B cell (primary cell): ENCODE results near the gene WDR70. TPM values are rescaled to one million over a fixed set of nuclear protein-coding genes. Genes with fewer than 3 reads are reported as not detected.
"Not testable (repeated sequence)": the region's sequence is repeated elsewhere in the genome, so short reads cannot be mapped to it uniquely, and the experiment has no call there.

Experiments
- ATAC-seq: fragments of 200-7000 bp; cut with Tn5 transposase; one replicate; pipeline ENCODE4 v1.10.0; 2021; ENCODE audit warnings: low read depth, mild to moderate bottlenecking, moderate number of reproducible peaks, moderate library complexity
- CTCF ChIA-PET: fragments of 350-600 bp; sonication (Branson Sonifier 250); formaldehyde crosslinking; loops from one replicate; lab custom pipeline; 2021; ENCODE audit warnings: antibody characterized with exemption, inconsistent platforms; lab: Charles Lee
- POLR2A ChIA-PET: fragments of 350-600 bp; sonication (Branson Sonifier 250); formaldehyde crosslinking; loops from one replicate; lab custom pipeline; 2021; ENCODE audit warnings: antibody characterized with exemption; lab: Charles Lee
- DNase-seq: peaks from one replicate; pipeline ENCODE4 v3.0.0; 2013
- H2AFZ ChIP-seq: 2 replicates; pipeline ENCODE4 v1.6.1; 2012; ENCODE audit warnings: mild to moderate bottlenecking, low read depth, low read length; ENCODE audit not compliant: insufficient read depth, poor library complexity, severe bottlenecking
- H3K27ac ChIP-seq, 2 donors: 1 replicate in 1 of 2; 2 replicates in 1 of 2; pipeline ENCODE4 v1.5.1; 2012 to 2013; ENCODE audit warnings: low read length in 2 of 2, mild to moderate bottlenecking in 2 of 2, moderate library complexity in 1 of 2
- H3K27me3 ChIP-seq, 4 experiments: fragments of 200-600 bp in 1 of 4; sonication (generic) in 1 of 4; replicated peaks in 1 of 4; 1 replicate in 2 of 4; 2 replicates in 2 of 4; pipeline versions ENCODE4 v1.6.1 to v1.7.0; 2013 to 2016; ENCODE audit warnings: low read length in 3 of 4, mild to moderate bottlenecking in 2 of 4, mixed read lengths in 1 of 4, moderate library complexity in 1 of 4; ENCODE audit not compliant: insufficient read depth in 4 of 4, control insufficient read depth in 3 of 4; ENCODE audit errors: control extremely low read depth in 1 of 4
- H3K36me3 ChIP-seq, 2 experiments: replicated peaks in 1 of 2; 1 replicate in 1 of 2; 2 replicates in 1 of 2; pipeline versions ENCODE4 v1.6.1 to v1.7.1; 2013; ENCODE audit warnings: low read length in 1 of 2; ENCODE audit not compliant: insufficient read depth in 2 of 2, control insufficient read depth in 1 of 2; ENCODE audit errors: control extremely low read depth in 1 of 2, extremely low read depth in 1 of 2
- H3K4me1 ChIP-seq, 2 donors: fragments of 200-600 bp in 1 of 2; sonication (generic) in 1 of 2; 1 replicate in 1 of 2; 2 replicates in 1 of 2; pipeline versions ENCODE4 v1.5.1 to v1.6.1; 2013 to 2017; ENCODE audit warnings: low read length in 2 of 2; ENCODE audit not compliant: control insufficient read depth in 2 of 2, insufficient read depth in 2 of 2
- H3K4me2 ChIP-seq: replicated peaks from 2 replicates; pipeline ENCODE3; 2012; ENCODE audit warnings: mild to moderate bottlenecking, low read depth, low read length; ENCODE audit not compliant: poor library complexity, severe bottlenecking
- H3K4me3 ChIP-seq, 5 experiments: fragments of 200-600 bp in 1 of 5; sonication (generic) in 1 of 5; 1 replicate in 3 of 5; 2 replicates in 2 of 5; pipeline versions ENCODE4 v1.5.1 to v1.7.0; 2011 to 2016; ENCODE audit warnings: low read length in 4 of 5, mild to moderate bottlenecking in 4 of 5, low read depth in 2 of 5, control low read depth in 1 of 5, moderate library complexity in 1 of 5; ENCODE audit not compliant: insufficient read depth in 1 of 5; ENCODE audit errors: control extremely low read depth in 1 of 5, extremely low read depth in 1 of 5
- H3K79me2 ChIP-seq: fragments of 200-600 bp; sonication (generic); one replicate; pipeline ENCODE4 v1.6.0; 2016; ENCODE audit warnings: low read length; ENCODE audit not compliant: control insufficient read depth, insufficient read depth
- H3K9ac ChIP-seq: fragments of 200-600 bp; sonication (generic); 2 replicates; pipeline ENCODE4 v1.6.1; 2017; ENCODE audit warnings: mild to moderate bottlenecking, low read length, moderate library complexity
- H3K9me3 ChIP-seq, 3 donors: one replicate each; pipeline versions ENCODE4 v1.6.1 to v1.7.1; 2013; ENCODE audit warnings: low read length in 2 of 3; ENCODE audit not compliant: control insufficient read depth in 2 of 3, insufficient read depth in 1 of 3; ENCODE audit errors: control extremely low read depth in 1 of 3
- H4K20me1 ChIP-seq: 2 replicates; pipeline ENCODE4 v1.6.0; 2012; ENCODE audit warnings: mild to moderate bottlenecking, low read length; ENCODE audit not compliant: insufficient read depth, control insufficient read depth, poor library complexity, severe bottlenecking
- H3K27ac Mint-ChIP-seq: one replicate; pipeline ENCODE4 v1.8.0; 2021; ENCODE audit warnings: mixed read lengths
- H3K27me3 Mint-ChIP-seq: one replicate; pipeline ENCODE4 v1.8.0; 2021; ENCODE audit warnings: mixed read lengths
- H3K4me1 Mint-ChIP-seq: one replicate; pipeline ENCODE4 v1.8.0; 2021; ENCODE audit warnings: mixed read lengths
- H3K4me3 Mint-ChIP-seq: one replicate; pipeline ENCODE4 v1.8.0; 2021; ENCODE audit warnings: mixed read lengths
- H3K9me3 Mint-ChIP-seq: one replicate; pipeline ENCODE4 v1.8.0; 2022; ENCODE audit warnings: mixed read lengths; ENCODE audit not compliant: insufficient read depth
- EZH2 ChIP-seq: IDR thresholded peaks from 2 replicates; pipeline ENCODE4 v1.6.1; 2012; ENCODE audit warnings: borderline replicate concordance, low read depth, mild to moderate bottlenecking, moderate library complexity, low read length; ENCODE audit not compliant: insufficient read depth, poor library complexity, severe bottlenecking
- WGBS: methylation state at CpG from one replicate; pipeline ENCODE4 v1.1.5; 2013; ENCODE audit warnings: missing lambda C conversion rate; ENCODE audit not compliant: insufficient coverage; 5-methylcytosine and 5-hydroxymethylcytosine counted together
- intact Hi-C: fragments of 100-400 bp; cut with micrococcal nuclease; formaldehyde crosslinking; loops from one replicate; pipeline ENCODE4 v1.10.0; 2022
- polyA plus RNA-seq: library from polyadenylated mRNA; depleted of rRNA; stranded (reverse); fragments of >200 nt; gene quantifications from 2 replicates; pipeline ENCODE4 v1.2.3, GENCODE V29; 2012
- total RNA-seq, 2 donors: library from RNA; stranded (reverse); fragments of 120-200 nt in 1 of 2; gene quantifications; 1 replicate in 1 of 2; 2 replicates in 1 of 2; pipeline versions ENCODE4 v1.2.3 to v1.2.4, GENCODE V29; 2013 to 2022
- TF ChIP-seq, protein P1 (sequence below): fragments of 200-600 bp; IDR thresholded peaks from one replicate; pipeline ENCODE4 v1.8.0; 2022; ENCODE audit warnings: antibody characterized with exemption, mild to moderate bottlenecking

WDR70 gene
- total and polyA plus RNA-seq, 2 donors (not counting 1 experiment from before 2014, with no cell fraction given): 12.8 to 46.8 TPM

DNA sequence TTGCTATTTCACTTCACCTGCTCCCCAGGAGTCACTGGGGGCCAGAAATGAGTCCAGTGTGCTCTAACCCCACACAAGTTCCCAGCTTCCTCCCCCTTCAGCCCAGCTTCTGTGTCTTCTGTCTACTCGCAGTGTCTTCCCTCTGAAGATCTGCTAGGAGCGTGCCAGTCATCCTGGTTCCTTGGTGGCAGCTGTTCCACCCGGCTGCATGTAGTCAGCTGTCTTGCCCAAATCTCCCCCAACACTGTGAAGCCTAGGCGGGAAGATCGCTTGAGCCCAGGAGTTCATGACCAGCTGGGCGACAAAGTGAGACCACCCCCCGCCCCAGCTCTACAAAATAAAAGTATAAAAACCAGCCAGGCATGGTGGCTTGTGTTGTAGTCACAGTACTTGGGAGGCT is 306.7 kb downstream of the WDR70 start:
- ATAC-seq (no peak), DNase-seq (no peak)
- H3K9me3 Mint-ChIP-seq: peaks cover 8% of the 10 kb centered on the region
- Histone ChIP-seq H3K27me3 (no peaks in the 10 kb centered on the region), H3K4me1 (no peaks in the 10 kb centered on the region), H3K27ac (no peak overlapping the region), H3K4me3 (no peak overlapping the region), H3K9ac (no peak overlapping the region), H2AFZ (no peak overlapping the region), H4K20me1 (no peaks in the 10 kb centered on the region), H3K79me2 (no peaks in the 10 kb centered on the region), H3K9me3 (peaks cover 2 to 12% (median 3%) of the 10 kb centered on the region in 3 donors), H3K4me2 (no peak overlapping the region), H3K36me3 (peaks cover 0 to 1% of the 10 kb centered on the region in 2 experiments)
- no peak overlapping the region for H3K4me3 Mint-ChIP-seq
- POLR2A ChIA-PET: no interaction called here
- no peak for TF ChIP-seq EZH2
- TF ChIP-seq, protein P1, sequence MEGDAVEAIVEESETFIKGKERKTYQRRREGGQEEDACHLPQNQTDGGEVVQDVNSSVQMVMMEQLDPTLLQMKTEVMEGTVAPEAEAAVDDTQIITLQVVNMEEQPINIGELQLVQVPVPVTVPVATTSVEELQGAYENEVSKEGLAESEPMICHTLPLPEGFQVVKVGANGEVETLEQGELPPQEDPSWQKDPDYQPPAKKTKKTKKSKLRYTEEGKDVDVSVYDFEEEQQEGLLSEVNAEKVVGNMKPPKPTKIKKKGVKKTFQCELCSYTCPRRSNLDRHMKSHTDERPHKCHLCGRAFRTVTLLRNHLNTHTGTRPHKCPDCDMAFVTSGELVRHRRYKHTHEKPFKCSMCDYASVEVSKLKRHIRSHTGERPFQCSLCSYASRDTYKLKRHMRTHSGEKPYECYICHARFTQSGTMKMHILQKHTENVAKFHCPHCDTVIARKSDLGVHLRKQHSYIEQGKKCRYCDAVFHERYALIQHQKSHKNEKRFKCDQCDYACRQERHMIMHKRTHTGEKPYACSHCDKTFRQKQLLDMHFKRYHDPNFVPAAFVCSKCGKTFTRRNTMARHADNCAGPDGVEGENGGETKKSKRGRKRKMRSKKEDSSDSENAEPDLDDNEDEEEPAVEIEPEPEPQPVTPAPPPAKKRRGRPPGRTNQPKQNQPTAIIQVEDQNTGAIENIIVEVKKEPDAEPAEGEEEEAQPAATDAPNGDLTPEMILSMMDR: no peak
- CTCF ChIA-PET: no interaction called here
- H3K27ac Mint-ChIP-seq: no peak overlapping the region
- H3K4me1 Mint-ChIP-seq: peaks cover 2% of the 10 kb centered on the region
- WGBS: 98% methylated on average over 4 of the region's 7 CpGs
- no peaks in the 10 kb centered on the region for H3K27me3 Mint-ChIP-seq
- intact Hi-C loops: no loop called here

DNA sequence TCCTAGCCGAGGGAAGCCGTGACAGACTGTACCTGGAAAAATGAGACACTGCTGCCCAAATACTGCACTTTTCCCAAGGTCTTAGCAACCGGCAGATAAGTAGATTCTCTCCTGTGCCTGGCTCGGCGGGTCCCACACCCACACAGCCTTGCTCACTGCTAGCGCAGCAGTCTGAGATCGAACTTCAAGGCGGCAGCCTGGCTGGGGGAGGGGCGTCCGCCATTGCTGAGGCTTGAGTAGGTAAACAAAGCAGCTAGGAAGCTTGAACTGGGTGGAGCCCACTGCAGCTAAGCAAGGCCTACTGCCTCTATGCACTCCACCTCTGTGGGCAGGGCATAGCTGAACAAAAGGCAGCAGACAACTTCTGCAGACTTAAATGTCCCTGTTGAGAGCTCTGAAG is 309.8 kb downstream of the WDR70 start:
- H3K4me3 Mint-ChIP-seq, H3K9ac ChIP-seq, DNase-seq, ATAC-seq, H3K4me3 ChIP-seq, H3K36me3 ChIP-seq, H3K27ac ChIP-seq, POLR2A ChIA-PET, H3K4me2 ChIP-seq, H2AFZ ChIP-seq, H3K79me2 ChIP-seq, intact Hi-C loops, H3K27me3 Mint-ChIP-seq, H3K4me1 Mint-ChIP-seq, H3K27ac Mint-ChIP-seq, H4K20me1 ChIP-seq, H3K4me1 ChIP-seq, CTCF ChIA-PET, H3K9me3 Mint-ChIP-seq, H3K27me3 ChIP-seq: not testable (repeated sequence)
- 92% methylated on average over 10 of the region's 10 CpGs for WGBS
- peaks cover 0 to 12% (median 1%) of the 10 kb centered on the region in 3 donors for H3K9me3 ChIP-seq

DNA sequence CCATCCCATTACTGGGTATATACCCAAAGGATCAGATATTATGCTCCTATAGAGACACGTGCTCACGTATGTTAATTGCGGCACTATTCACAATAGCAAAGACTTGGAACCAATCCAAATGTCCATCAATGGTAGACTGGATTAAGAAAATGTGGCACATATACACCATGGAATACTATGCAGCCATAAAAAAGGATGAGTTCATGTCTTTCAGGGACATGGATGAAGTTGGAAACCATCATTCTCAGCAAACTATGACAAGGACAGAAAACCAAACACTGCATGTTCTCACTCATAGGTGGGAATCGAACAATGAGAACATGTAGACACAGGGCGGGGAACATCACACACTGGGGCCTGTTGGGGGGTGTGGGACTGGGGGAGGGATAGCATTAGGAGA is 315.2 kb downstream of the WDR70 start:
- H3K9ac ChIP-seq, H3K4me1 ChIP-seq, H3K4me3 Mint-ChIP-seq, H3K27ac Mint-ChIP-seq, H3K4me3 ChIP-seq, POLR2A ChIA-PET, H3K36me3 ChIP-seq, H3K4me2 ChIP-seq, H3K27me3 ChIP-seq, ATAC-seq, H3K27ac ChIP-seq, H3K9me3 ChIP-seq, H3K79me2 ChIP-seq, H2AFZ ChIP-seq, H3K4me1 Mint-ChIP-seq, H4K20me1 ChIP-seq, CTCF ChIA-PET, intact Hi-C loops, DNase-seq, H3K9me3 Mint-ChIP-seq, H3K27me3 Mint-ChIP-seq: not testable (repeated sequence)
- WGBS: no CpG with 5 or more reads among the region's 5 CpGs
